Colonic mucosa (tissue), 4 donors: ENCODE measurements around the gene CLASP2. TPM values are rescaled to one million over a fixed set of nuclear protein-coding genes. Genes with fewer than 3 reads are reported as not detected.

Experiments
- DNase-seq: peaks from one replicate; pipeline ENCODE4 v3.0.0-alpha.2; 2020
- H3K27ac ChIP-seq: fragments of 200-600 bp; one replicate; pipeline ENCODE4 v1.8.0; 2021
- H3K27me3 ChIP-seq: fragments of 200-600 bp; one replicate; pipeline ENCODE4 v1.8.0; 2021
- H3K36me3 ChIP-seq: fragments of 200-600 bp; one replicate; pipeline ENCODE4 v1.8.0; 2021
- H3K4me1 ChIP-seq: fragments of 200-600 bp; one replicate; pipeline ENCODE4 v1.8.0; 2021; ENCODE audit warnings: mild to moderate bottlenecking
- H3K4me3 ChIP-seq: fragments of 200-600 bp; one replicate; pipeline ENCODE4 v1.8.0; 2021
- H3K9ac ChIP-seq, 2 donors: one replicate each; pipeline ENCODE4 v1.7.0; 2013; ENCODE audit warnings: control low read depth in 2 of 2, low read depth in 2 of 2, low read length in 2 of 2
- H3K9me3 ChIP-seq: fragments of 200-600 bp; one replicate; pipeline ENCODE4 v1.8.0; 2021
- intact Hi-C: fragments of 100-400 bp; cut with DNase I; formaldehyde crosslinking; loops from one replicate; pipeline ENCODE4 v1.14.1; 2022
- total RNA-seq, 2 donors: library from RNA; stranded (reverse); fragmentation: NEBNext Ultra II Directional in 1 of 2; extraction: Animal tissue kit (Norgen Biotek cat#: 25700) in 1 of 2; gene quantifications; one replicate each; pipeline ENCODE4 v1.2.1, GENCODE V29; 2021
- TF ChIP-seq, protein P1 (sequence below): fragments of 200-600 bp; IDR thresholded peaks from one replicate; pipeline ENCODE4 v1.8.0; 2022; ENCODE audit warnings: antibody characterized with exemption, mild to moderate bottlenecking
- donor health status: healthy.
- donor health status: DM: no; HTN: no; CAD: no.
- donor health status: DM: no; HTN: no; CAD: no.

The CLASP2 gene
- total RNA-seq, 2 donors from 2014 or later = 37.4 to 40.9 TPM

DNA sequence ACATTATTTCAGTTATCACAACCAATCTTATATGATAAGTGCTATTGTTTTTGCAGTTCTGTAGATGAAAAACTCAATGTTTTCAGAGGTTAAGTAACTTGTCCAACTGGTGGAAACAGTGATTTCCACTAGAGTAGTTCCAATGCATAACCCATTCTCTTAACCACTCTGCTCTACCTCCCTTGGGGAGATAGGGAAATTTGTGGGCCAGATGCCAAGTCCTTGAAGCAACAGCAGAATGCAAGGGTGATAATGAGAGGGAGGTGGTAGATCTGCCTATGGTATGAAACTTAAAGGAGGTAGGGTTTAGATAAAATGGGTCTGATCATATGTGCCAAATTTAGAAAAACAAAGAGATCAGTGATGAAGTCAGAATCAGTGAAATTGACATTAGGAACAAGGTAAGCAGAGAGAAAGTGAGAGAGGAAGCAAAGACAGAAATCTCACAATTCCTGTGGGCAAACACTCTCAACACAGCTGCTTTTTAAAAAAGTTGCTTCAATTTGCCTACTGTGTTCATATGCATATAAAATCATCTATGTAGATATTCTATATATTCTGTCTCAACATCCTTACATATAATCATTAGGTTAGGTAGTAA, 227.3 kb downstream of the CLASP2 start:
- no peak overlapping the region for H3K4me3 ChIP-seq
- H3K9me3 ChIP-seq = no peaks in the 10 kb centered on the region
- H3K9ac ChIP-seq = no peak overlapping the region
- no peaks in the 10 kb centered on the region for H3K27me3 ChIP-seq
- no peaks in the 10 kb centered on the region for H3K4me1 ChIP-seq
- H3K27ac ChIP-seq = no peak overlapping the region
- no peak for DNase-seq
- TF ChIP-seq, protein P1, sequence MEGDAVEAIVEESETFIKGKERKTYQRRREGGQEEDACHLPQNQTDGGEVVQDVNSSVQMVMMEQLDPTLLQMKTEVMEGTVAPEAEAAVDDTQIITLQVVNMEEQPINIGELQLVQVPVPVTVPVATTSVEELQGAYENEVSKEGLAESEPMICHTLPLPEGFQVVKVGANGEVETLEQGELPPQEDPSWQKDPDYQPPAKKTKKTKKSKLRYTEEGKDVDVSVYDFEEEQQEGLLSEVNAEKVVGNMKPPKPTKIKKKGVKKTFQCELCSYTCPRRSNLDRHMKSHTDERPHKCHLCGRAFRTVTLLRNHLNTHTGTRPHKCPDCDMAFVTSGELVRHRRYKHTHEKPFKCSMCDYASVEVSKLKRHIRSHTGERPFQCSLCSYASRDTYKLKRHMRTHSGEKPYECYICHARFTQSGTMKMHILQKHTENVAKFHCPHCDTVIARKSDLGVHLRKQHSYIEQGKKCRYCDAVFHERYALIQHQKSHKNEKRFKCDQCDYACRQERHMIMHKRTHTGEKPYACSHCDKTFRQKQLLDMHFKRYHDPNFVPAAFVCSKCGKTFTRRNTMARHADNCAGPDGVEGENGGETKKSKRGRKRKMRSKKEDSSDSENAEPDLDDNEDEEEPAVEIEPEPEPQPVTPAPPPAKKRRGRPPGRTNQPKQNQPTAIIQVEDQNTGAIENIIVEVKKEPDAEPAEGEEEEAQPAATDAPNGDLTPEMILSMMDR = no peak
- H3K36me3 ChIP-seq = no peaks in the 10 kb centered on the region
- intact Hi-C loops = no loop called here

DNA sequence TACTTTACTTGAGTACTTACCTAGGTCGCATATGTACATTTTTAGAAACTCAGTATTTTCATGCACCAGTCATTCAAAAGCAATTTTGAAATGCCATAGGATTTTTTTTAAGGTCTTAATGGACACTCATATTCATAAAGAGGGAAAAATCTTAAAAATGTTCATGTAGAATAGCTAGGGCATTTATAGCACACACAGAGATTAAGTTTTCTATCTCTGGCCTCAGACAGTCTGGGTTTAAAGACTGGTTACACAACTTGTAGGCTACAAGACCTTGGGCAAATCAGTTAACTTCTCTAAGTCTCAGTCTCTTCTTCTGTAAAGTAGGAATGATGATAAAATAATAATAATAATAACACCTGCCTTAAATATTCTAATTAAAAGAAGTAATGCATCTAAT, 229.4 kb downstream of the CLASP2 start:
- H3K36me3 ChIP-seq = no peaks in the 10 kb centered on the region
- TF ChIP-seq, protein P1 = no peak
- H3K9me3 ChIP-seq = no peaks in the 10 kb centered on the region
- no peak for DNase-seq
- no peaks in the 10 kb centered on the region for H3K27me3 ChIP-seq
- H3K4me3 ChIP-seq = no peak overlapping the region
- H3K9ac ChIP-seq = no peak overlapping the region
- intact Hi-C loops = no loop called here
- no peaks in the 10 kb centered on the region for H3K4me1 ChIP-seq
- H3K27ac ChIP-seq = no peak overlapping the region

DNA sequence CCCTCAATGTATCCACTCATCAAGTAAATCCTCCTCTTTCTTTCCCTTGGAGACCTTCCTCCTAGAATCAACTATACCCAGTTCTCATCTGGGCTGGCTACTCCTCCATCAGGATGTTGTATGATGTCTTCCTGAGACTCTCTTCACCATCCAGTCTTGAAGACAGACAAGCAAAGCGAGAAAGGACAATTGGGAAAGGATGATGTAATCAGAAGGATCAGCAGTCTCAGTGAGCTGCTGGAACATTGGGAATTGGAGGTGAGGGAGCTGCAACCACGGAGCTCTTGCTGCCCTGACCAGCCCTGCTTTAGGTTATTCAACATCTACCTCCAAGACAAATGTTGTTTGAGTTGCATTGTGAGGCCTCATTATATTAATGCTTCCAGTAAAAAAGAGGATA, 229.8 kb downstream of the CLASP2 start:
- Histone ChIP-seq H3K9ac (no peak overlapping the region), H3K36me3 (no peaks in the 10 kb centered on the region), H3K4me1 (no peaks in the 10 kb centered on the region), H3K9me3 (no peaks in the 10 kb centered on the region), H3K27ac (no peak overlapping the region), H3K27me3 (no peaks in the 10 kb centered on the region), H3K4me3 (no peak overlapping the region)
- TF ChIP-seq, protein P1 = no peak
- DNase-seq = no peak
- intact Hi-C loops = no loop called here

DNA sequence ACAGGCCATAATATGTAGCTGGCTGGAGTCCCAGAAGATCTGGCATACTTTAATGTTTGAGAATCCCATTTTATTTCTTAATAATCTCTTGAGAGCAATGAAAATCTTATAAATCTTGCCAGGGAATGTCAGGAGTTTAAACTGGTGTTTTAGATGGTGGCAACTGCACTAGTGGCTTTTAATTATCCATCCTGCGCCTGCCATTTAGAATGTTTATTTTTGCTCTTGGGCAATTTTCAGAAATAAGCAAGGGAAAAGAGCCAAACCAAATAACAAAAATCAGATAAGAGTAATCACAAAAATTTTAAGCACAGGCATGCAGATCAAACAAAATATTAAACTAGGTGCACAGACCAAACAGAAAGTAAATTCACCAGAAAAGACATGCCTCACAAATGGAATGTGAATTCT, 235.9 kb downstream of the CLASP2 start:
- Histone ChIP-seq H3K4me1 (no peaks in the 10 kb centered on the region), H3K4me3 (no peak overlapping the region), H3K27ac (no peak overlapping the region), H3K9ac (no peak overlapping the region), H3K9me3 (no peaks in the 10 kb centered on the region), H3K27me3 (no peaks in the 10 kb centered on the region), H3K36me3 (no peaks in the 10 kb centered on the region)
- no peak for DNase-seq
- TF ChIP-seq, protein P1 = no peak
- intact Hi-C loops = no loop called here

DNA sequence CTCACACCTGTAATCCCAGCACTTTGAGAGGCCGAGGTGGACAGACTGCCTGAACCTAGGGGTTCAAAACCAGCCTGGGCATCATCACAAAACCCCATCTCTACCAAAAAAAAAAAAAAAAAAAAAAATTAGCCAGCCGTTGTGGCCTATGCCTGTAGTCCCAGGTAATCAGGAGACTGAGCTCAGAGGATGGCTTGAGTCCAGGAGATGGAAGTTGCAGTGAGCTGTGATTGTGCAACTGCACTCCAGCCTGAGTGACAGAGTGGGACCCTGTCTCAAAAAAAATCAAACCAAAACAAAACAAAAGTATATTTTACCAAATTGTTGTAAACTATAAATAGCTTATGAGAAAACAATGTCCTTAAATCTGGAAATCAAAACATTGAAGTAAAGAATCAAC, 243.2 kb downstream of the CLASP2 start:
- Histone ChIP-seq H3K9ac (no peak overlapping the region), H3K4me3 (no peak overlapping the region), H3K27ac (no peak overlapping the region), H3K4me1 (no peaks in the 10 kb centered on the region), H3K36me3 (no peaks in the 10 kb centered on the region), H3K9me3 (no peaks in the 10 kb centered on the region), H3K27me3 (no peaks in the 10 kb centered on the region)
- TF ChIP-seq, protein P1 = no peak
- no peak for DNase-seq
- intact Hi-C loops = no loop called here
